HAP-1 (cell line): ENCODE measurements around the gene NCK2.

Experiments used
- DNase-seq, 2 experiments: peaks; one replicate each; pipeline ENCODE4 v3.0.0-alpha.2; 2016 to 2020; ENCODE audit warnings: low spot score in 2 of 2
- H3K27me3 ChIP-seq: fragments of 250-450 bp; sonication (Bioruptor Pico); 2 replicates; pipeline ENCODE4 v1.5.1; 2020; ENCODE audit warnings: low read depth, mild to moderate bottlenecking, moderate library complexity
- H3K36me3 ChIP-seq: fragments of 250-450 bp; sonication (Bioruptor Pico); replicated peaks from 2 replicates; pipeline ENCODE4 v1.5.1; 2020; ENCODE audit warnings: mild to moderate bottlenecking
- H3K4me1 ChIP-seq: fragments of 250-450 bp; sonication (Bioruptor Pico); 2 replicates; pipeline ENCODE4 v1.5.1; 2020; ENCODE audit warnings: mild to moderate bottlenecking
- H3K4me3 ChIP-seq: fragments of 250-450 bp; sonication (Bioruptor Pico); 2 replicates; pipeline ENCODE4 v1.5.1; 2020; ENCODE audit warnings: mild to moderate bottlenecking, moderate library complexity
- H3K9me3 ChIP-seq: fragments of 250-450 bp; sonication (Bioruptor Pico); 2 replicates; pipeline ENCODE4 v1.5.1; 2020; ENCODE audit warnings: mild to moderate bottlenecking, moderate library complexity
- in situ Hi-C: fragments of 300-500 bp; cut with MboI; formaldehyde crosslinking; loops from 3 replicates; pipeline ENCODE4 v1.14.3; 2020; ENCODE audit warnings: low sequenced_read_pairs, inconsistent platforms, mixed read lengths

Gene NCK2

GRCh38 chr2:105741174-105741573, 3.5 kb upstream of the NCK2 start:
- no peak overlapping the region for H3K4me3 ChIP-seq
- H3K36me3 ChIP-seq, result no peaks in the 10 kb centered on the region
- no peaks in the 10 kb centered on the region for H3K9me3 ChIP-seq
- in situ Hi-C loops, result no loop called here
- no peak for DNase-seq
- H3K4me1 ChIP-seq, result peaks cover 5% of the 10 kb centered on the region; the same call in 1 of the 2 replicates
- H3K27me3 ChIP-seq, result no peaks in the 10 kb centered on the region

GRCh38 chr2:105741617-105742016, 3.1 kb upstream of the NCK2 start:
- Histone ChIP-seq H3K9me3 (no peaks in the 10 kb centered on the region), H3K27me3 (no peaks in the 10 kb centered on the region), H3K4me1 (peaks cover 9% of the 10 kb centered on the region; the same call in 1 of the 2 replicates), H3K4me3 (no peak overlapping the region), H3K36me3 (no peaks in the 10 kb centered on the region)
- DNase-seq, result no peak
- in situ Hi-C loops, result no loop called here

DNA sequence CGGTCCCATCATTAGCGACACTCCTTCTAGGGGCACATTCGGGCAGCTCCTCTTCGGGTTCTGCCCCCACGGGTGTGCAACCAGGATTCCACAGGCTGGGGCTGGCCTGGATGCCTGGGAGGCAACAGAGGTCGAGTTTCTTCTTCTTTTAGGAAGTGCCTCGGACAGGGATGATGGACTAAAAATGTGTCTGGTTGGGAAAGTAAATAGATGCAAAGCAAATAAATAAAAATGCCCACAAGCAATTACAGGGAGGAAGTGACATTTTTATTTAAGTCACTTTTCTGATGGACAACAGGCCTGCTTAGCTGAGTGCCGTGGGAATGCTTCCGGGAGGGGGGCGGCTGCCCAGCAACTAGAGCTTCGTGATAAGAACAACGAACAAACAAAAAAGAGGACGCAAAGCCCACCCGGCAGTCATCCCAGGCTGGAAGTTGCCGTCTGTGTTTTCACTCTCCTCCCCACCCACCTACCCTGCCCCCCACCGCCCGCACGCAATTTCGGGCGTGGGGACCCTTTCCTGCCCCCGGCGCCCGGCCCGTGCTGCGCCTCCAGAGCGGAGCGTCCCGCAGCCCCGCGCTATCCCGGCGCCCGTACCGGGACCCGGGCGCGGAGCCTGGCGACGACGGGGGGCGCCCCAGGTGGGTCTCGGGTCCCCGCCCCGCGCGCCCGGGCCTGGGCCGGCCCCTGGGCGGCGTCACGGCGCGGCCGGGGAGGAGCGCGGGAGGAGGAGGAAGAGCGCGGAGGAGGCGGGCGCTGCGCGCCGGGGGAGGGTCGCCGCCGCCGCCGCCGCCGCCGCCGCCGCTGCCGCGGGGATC, 412 bp upstream of the NCK2 start:
- DNase-seq, result peak; percentile 52 to 74
- Histone ChIP-seq H3K9me3 (no peaks in the 10 kb centered on the region), H3K4me1 (peaks cover 17% of the 10 kb centered on the region; the same call in 1 of the 2 replicates), H3K36me3 (no peaks in the 10 kb centered on the region), H3K4me3 (peak overlapping the region; percentile 30), H3K27me3 (no peaks in the 10 kb centered on the region)
- in situ Hi-C loops, result no loop called here

DNA sequence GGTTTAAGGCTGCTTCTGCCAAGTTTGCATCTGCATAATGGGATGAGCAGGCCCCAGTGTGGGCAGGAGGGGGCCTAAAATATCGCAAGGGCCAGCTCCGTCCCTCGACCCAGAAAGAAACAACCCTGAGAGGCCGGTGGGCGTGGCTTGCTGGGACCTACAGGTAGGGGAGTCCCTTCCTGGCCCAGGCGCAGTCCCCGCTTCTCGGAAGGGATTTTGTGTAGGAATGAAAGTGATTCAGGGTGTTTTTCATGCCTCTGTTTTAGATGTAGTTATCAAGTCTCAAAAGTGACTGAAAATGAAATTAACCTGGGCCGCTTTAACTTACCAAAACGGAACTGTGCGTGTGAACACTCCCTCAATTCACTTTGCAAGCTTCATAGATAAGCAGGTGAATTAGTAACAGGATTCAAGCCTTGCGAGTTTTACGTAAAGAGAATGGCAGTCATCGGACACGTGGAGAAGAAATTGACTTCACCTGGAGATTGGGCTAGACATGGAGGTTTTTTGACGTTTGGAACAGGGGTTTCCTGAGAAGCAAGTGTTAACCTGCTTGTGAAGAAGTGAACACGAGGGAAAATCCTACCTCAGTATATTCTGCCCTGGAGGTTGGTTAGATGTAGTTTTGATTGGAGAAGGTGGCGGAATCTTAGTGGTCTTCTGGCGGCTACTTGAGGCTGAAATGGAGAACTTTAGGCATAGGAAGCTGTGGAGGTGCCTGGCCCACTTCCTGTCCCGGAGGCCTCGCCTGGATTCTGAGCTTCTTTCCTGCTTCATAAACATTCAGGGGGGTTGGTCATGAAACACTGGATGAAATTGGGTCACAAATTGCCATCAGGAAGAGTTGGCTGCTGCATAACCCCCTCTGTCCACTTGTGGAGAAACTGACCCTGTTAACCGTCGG, 1.7 kb downstream of the NCK2 start:
- in situ Hi-C loops, result no loop called here
- H3K27me3 ChIP-seq, result no peaks in the 10 kb centered on the region
- H3K9me3 ChIP-seq, result no peaks in the 10 kb centered on the region
- peak in 1 of 2 experiments; percentile 77 for DNase-seq
- H3K36me3 ChIP-seq, result no peaks in the 10 kb centered on the region
- peak overlapping the region; percentile 49 for H3K4me3 ChIP-seq
- peaks cover 17% of the 10 kb centered on the region; the same call in 1 of the 2 replicates for H3K4me1 ChIP-seq

GRCh38 chr2:105747254-105747894, 2.7 kb downstream of the NCK2 start:
- in situ Hi-C loops, result no loop called here
- no peak overlapping the region for H3K4me3 ChIP-seq
- H3K4me1 ChIP-seq, result peaks cover 17% of the 10 kb centered on the region; the same call in 1 of the 2 replicates

DNA sequence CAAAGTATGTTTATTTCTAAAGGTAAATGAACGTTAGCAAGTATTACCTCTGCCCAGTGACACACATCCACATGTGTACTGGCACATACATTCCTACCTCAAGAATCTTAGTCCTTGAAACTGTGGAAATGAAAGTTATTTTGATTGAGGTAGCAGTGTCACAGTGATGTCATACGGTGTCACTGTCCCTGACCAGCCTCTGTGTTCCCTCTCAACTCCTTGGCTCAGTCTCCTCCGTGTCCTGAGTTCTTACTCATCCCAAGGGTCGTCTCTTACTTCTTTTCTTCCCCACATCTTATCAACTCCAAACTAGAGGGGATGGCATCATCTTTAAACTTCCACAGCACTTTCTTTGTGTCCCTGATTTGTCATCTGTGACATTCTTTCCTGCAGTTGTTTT, 3.3 kb downstream of the NCK2 start:
- H3K36me3 ChIP-seq, result no peaks in the 10 kb centered on the region
- no peak for DNase-seq
- H3K9me3 ChIP-seq, result no peaks in the 10 kb centered on the region
- no peak overlapping the region for H3K4me3 ChIP-seq
- in situ Hi-C loops, result no loop called here
- H3K27me3 ChIP-seq, result no peaks in the 10 kb centered on the region
- H3K4me1 ChIP-seq, result peaks cover 17% of the 10 kb centered on the region; the same call in 1 of the 2 replicates

More at GRCh38 chr2:105747254-105747894, 2.7 kb downstream of the NCK2 start:
- no peak for DNase-seq
- Histone ChIP-seq H3K36me3 (no peaks in the 10 kb centered on the region), H3K9me3 (no peaks in the 10 kb centered on the region), H3K27me3 (no peaks in the 10 kb centered on the region)

DNA sequence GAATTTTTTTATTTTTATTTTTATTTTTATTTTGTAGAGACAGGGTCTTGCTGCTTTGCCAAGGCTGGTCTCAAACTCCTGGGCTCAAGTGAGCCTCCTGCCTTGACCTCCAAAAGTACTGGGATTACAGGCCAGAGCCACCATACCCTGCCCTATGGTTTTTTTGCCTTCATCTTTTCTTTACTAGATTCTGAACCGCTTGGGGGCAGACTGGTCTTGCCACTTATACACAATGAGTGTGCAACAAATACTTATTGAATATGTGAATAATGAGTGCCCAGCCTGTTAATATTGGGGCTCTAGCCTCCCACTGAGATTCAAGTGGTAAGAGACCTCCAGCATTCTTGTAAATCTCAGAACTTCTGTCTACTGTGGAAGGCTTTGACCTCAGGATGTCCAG, 3.9 kb downstream of the NCK2 start:
- in situ Hi-C loops, result no loop called here
- DNase-seq, result no peak
- Histone ChIP-seq H3K9me3 (no peaks in the 10 kb centered on the region), H3K36me3 (no peaks in the 10 kb centered on the region), H3K4me1 (peaks cover 17% of the 10 kb centered on the region; the same call in 1 of the 2 replicates), H3K27me3 (no peaks in the 10 kb centered on the region), H3K4me3 (no peak overlapping the region)

DNA sequence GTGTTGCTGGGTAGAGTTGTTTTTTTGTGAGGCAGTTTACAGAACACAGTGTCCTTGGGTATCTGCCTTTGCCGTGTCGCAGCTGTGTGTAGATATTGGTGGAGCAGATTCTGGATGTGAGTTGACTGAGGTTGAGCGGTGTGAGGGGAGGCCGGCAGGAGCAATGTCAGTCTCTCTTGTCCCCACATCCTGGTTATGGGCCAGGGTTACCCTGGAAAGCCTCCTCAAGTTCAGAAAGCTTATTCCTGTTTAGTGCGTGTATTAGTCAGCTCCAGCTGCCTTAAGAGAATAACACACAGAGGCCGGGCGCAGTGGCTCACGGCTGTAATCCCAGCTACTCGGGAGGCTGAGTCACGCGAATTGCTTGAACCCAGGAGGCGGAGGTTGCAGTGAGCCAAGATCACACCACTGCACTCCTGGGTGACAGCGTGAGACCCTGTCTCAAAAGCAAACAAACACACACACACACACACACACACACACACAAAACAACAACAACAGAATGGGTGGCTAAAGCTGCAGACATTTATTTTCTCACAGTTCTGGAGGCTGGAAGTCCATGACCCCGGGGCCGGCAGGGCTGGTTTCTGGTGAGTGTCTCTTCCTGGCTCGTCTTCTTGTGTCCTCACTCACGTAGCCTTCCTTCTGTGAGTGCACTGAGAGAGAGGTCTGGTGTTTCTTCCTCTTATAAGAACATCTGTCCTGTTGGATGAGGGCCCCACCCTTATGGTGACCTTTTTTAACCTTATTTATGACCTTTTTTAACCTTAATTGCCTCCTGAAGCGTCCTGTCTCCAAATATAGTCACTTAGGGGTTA, 5.1 kb downstream of the NCK2 start:
- Histone ChIP-seq H3K36me3 (no peaks in the 10 kb centered on the region), H3K4me3 (no peak overlapping the region), H3K4me1 (peaks cover 19% of the 10 kb centered on the region; the same call in 1 of the 2 replicates), H3K27me3 (no peaks in the 10 kb centered on the region), H3K9me3 (no peaks in the 10 kb centered on the region)
- in situ Hi-C loops, result no loop called here
- DNase-seq, result no peak

GRCh38 chr2:105750735-105751134, 6.0 kb downstream of the NCK2 start:
- H3K4me3 ChIP-seq, result no peak overlapping the region
- H3K9me3 ChIP-seq, result no peaks in the 10 kb centered on the region
- H3K4me1 ChIP-seq, result peaks cover 19% of the 10 kb centered on the region; the same call in 1 of the 2 replicates
- H3K27me3 ChIP-seq, result no peaks in the 10 kb centered on the region
- H3K36me3 ChIP-seq, result no peaks in the 10 kb centered on the region
- no peak for DNase-seq
- in situ Hi-C loops, result no loop called here

DNA sequence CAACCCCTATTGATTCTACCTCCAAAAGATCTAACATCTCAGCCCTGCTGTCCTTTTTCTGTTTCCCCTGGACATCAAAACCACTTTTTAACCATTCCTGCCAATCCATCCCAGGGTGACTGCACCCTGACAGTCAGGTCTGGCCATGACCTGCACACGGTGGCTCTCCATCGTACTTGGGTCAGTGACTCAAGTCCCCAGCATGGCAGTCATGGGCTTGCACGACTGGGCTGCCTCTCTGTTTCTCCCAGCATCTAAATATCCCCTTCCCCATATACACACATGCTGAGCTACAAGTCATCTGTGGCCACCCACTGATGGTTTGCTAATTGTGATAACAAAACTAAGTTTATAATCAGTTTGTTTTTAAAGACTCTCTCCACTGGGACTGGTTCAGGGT, 6.6 kb downstream of the NCK2 start:
- DNase-seq, result no peak
- no peaks in the 10 kb centered on the region for H3K36me3 ChIP-seq
- no peaks in the 10 kb centered on the region for H3K9me3 ChIP-seq
- H3K4me3 ChIP-seq, result no peak overlapping the region
- H3K4me1 ChIP-seq, result peaks cover 13% of the 10 kb centered on the region; the same call in 1 of the 2 replicates
- no peaks in the 10 kb centered on the region for H3K27me3 ChIP-seq
- in situ Hi-C loops, result no loop called here

DNA sequence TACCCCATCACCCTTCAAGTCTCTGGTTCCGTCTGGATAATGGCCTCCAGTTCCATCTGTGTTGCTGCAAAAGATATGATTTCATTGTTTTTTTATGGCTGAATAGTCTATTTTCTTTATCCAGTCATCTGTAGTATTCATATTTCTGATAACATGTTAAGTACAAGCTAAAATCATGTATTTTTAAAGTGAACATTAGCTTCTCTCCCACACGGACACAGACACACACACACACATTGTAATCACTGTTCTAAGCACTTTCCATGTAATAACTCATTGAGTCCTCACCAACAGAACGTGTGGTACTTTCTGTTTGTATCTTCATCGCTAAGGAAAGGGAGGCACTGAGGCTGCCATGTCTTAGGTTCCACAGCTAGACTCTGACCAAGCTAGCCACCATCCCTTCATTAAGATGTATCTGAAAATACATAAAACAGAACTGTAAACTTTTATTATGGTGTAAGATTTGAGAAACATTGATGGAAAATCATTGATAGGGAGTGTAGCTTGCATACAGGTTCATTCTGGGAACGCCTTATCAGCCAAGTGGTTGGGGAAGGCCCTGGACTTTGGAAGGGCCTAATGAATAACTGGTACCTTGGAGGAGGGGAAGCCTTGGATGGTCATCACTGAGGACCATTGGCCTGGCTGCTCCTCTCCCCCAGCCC, 8.1 kb downstream of the NCK2 start:
- H3K4me3 ChIP-seq, result no peak overlapping the region
- H3K4me1 ChIP-seq, result 0 out of 2 replicates have a peak, but pooled peaks cover 2% of the 10 kb centered on the region
- DNase-seq, result no peak
- in situ Hi-C loops, result no loop called here
- H3K9me3 ChIP-seq, result no peaks in the 10 kb centered on the region
- no peaks in the 10 kb centered on the region for H3K27me3 ChIP-seq
- no peaks in the 10 kb centered on the region for H3K36me3 ChIP-seq

- Histone ChIP-seq H3K27me3 (no peaks in the 10 kb centered on the region), H3K36me3 (no peaks in the 10 kb centered on the region), H3K9me3 (no peaks in the 10 kb centered on the region), H3K4me3 (no peak overlapping the region), H3K4me1 (0 out of 2 replicates have a peak, but pooled peaks cover 2% of the 10 kb centered on the region)
- in situ Hi-C loops, result no loop called here
- DNase-seq, result no peak
These were observed 8.7 kb downstream of the NCK2 start for GRCh38 chr2:105753380-105753779.
